ENCODE data around the gene MADCAM1.
"Not testable (repeated sequence)": the region's sequence is repeated elsewhere in the genome, so short reads cannot be mapped to it uniquely, and the experiment has no call there.

Gene MADCAM1

DNA sequence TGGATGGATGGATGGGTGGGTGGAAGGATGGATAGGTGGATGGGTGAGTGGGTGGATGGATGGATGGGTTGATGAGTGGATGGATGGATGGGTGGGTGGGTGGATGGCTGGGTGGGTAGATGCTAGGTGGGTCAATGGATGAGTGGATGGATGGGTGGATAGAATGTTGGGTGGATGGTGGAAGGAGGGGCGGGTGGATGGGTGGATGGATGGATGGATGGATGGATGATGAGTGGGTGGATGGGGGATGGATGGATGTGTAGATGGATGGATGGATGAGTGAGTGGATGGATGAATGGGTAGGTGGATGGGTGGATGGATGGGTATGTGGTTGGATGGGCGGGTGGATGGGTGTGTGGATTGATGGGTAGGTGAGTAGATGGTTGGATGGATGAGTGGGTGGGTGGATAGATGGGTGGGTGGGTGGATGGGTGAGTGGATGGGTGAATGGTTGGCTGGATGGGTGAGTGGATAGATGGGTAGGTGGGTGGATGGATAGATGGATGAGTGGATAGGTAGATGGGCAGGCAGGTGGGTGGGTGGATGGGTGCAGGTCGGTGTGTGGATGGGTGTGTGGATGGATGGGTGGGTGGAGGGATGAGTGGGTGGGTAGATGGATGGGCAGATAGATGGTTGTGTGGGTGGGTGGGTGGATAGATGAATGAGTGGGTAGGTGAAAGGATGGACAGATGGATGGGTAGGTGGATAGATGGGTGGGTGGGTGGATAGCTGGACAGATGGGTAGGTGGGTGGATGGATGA lies 31.1 kb upstream of the MADCAM1 start:
- no peak for DNase-seq

DNA sequence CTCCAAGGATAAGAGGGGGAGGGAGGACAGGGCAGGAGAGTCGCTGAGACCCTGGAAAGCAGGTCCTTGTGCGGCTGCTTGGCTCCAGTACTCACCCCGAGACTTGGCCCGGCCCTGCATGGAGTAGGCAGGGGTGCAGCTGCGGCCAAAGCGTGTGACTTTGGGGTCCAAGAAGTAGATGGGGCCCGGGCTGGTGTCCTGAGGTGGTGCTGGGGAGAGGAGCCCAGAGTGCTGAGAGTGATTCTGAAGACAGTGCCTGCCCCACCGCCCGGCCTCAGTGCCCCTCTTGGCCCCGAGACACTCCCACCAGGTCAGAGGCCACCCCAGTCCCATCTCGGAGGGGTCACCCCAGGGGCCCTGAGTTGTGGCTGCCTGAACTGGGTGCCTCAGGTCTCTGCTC lies 28.7 kb upstream of the MADCAM1 start:
- DNase-seq = no peak

DNA sequence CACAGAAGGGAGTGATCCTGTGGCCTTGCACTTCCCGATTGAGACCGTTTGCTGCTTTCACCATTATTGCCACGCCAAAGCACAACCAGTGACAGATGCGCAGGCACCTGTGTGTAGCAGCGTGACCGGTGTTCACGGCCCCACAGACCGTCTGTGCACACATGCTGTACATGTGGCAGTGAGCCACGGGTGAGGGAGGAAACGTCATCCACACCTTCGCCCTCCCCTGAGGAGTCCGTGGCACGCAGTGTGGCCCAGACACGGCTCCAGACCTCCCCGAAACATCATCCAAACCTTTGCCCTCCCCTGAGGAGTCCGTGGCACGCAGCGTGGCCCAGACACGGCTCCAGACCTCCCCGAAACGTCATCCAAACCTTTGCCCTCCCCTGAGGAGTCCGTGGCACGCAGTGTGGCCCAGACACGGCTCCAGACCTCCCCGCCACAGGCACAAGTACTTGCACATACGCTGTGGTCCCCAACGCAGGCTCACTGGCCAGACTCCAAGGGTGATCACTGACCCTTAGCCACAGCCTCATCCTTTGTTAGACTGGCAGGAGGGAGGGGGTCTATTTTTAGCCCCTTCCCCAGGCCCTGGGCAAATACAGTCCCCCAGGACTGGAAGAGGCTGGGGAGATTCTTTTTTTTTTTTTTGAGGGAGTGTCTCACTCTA lies 27.6 kb upstream of the MADCAM1 start:
- DNase-seq = no peak

DNA sequence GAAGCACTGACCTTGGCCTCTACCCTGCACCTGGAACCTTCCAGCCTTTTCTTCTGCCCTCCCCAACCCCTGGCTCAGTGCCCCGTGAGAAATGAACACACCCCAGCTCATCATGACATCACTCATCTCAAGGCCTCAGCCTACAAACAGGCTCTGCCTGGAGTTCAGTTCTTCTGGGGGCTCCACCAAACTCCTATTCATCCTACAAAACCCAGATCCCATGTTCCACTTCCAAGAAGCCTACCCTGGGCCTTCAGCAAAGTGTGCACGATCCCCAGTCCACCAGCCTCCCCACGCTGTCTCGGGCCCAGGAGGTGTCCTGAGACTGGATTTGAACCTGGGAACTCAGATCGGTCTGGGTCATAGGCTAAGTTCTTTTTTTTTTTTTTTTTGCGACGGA lies 26.5 kb upstream of the MADCAM1 start:
- no peak for DNase-seq

DNA sequence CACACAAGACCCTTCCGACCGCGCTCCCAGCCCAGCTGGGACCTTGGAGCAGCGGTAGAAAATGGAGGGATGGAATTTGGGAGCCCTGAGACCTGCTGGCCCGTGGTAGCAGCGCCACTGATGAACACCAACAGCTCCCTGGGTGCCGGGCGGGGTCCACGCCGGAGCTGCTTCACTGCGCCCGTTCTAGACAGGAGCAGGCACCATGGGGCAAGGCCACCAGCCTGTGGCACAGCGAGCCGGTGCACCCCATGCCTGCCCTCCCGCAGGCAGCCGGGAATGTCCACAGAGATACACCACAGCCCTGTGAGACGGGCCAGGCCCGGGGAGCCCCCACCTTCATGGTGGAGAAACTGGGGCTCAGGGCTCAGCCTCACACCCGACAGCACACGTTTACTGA lies 25.6 kb upstream of the MADCAM1 start:
- DNase-seq = no peak

DNA sequence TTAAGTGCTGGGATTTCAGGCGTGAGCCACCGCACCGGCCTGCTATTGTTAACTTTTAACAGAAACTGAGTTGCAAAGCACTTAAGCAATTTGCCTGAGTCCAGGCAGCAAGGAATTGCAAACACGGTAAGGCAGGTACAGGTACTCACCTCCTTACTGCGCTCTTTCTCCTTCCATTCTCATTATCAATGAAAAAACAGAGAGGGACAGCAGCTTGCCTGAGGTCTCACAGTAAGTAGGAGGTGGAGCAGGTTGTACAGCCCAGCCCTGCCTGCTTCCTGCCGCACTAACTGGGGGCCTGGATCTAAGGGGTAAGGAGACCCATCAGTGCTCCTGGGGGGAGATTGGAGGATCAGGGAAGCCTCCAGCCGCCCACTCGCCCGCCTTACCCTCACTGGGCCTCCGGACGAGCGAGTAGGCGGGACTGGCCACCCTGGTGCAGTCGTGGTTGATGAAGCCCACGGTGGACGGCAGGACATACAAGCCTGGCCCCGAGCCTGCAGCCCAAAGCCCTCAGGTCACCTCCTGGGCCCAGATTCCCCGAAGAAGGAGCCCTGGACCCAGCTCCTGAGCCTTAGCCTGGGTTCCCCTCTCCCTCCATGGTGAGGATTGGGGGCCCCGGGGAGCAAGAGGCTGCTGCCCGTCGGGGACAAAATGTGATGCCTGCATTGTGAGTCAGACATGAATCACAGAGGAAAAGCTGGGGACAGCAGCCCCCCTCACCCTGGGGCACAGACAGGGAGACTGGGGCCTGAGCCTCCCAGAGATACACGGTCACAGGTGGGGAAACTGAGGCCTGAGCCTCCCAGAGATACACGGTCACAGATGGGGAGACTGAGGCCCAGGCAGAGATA lies 24.1 kb upstream of the MADCAM1 start:
- DNase-seq = no peak

DNA sequence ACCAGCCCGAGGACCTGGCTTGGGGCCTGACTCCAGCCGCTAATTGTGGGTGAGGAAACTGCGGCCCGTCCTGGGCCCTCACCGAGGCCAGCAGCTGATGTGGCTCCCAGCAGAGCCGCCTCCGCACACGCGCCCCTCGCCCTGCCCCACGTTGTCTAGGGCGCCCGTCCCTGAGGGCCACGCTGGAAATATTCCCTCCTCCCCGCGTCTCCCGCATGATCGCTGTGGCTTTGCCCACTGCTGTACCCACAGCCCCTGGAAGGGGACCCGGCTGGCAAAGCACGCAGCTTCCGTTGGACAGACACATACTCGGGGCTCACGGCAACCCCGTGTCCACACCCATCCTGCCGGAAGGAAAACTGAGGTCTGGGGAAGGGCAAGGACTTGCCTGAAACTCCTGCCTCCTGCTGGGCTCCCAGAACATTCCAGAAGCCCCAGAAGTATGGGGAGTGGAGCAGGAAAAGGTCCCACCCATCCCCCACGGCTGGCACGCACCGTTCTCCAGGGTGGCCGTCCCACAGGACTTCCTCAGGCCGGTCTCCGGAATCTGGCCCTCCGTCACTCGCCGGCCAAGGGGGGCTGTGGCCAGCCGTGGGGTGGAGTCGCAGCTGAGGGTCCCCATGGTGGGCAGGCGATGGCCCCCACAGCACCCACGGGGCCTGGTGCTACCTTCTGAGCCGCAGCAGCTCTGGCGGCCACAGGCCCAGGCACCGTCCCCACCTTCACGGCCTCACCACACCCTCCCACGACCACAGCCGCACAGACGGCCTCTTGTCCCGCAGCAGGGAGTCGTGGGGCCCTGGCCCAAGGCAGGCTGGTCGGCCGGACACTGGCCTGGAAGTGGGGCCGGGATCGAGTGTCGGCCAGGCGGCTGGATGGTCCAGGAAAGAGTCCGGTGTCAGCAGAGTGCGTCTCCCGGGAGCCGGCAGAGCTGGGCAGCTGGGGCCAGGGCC lies 21.9 kb upstream of the MADCAM1 start:
- DNase-seq = no peak

DNA sequence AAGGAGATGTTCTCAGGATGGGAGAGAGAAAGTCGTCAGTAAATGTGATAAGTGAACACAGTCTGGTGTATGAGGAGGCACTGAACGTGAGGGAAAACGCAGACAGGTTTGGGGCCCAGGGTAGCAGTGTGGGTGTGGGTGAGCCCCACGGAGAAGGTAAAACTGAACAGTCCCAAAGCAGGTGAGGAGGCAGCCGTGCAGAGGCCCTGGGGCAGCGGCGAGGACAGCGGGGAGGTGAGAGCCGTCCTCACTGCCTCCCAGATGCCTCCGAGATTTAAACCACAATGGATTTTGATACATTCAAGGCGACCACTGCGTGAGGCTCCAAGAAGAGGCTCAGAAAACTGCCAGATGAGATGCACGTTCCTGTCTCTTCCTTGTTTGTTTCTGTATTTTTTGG lies 20.9 kb upstream of the MADCAM1 start:
- no peak for DNase-seq

DNA sequence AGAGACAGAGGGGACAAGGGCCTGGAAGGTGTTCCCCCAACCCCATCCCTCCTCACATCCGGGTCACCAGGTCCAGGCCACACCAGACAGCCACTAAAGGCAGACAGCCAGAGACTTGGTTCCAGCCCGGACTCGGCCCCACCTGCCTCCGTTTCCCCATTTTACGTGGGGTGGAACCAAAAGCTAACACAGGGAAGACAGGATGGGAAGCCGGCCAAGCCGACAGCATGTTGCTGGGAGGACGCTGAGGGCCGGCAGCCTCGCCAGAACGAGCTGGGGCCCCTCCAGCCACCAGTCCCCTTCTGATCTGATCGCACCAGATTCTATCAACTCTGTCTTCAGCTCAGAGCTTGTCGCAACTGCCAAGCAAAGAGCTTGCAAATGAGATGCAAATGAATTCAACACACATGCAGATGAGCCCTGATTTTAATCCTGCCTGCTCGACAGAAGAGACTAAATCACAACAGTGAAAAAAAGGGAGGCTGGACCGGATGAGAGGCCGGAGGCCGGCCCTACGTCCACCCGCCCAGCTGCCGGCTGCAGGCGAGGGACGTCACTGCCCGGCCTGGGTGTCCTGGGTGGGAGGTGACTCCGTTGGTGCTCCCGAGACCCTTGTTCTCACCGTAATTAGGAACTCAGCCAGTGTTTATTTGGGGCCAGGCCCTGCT lies 17.9 kb upstream of the MADCAM1 start:
- no peak for DNase-seq

DNA sequence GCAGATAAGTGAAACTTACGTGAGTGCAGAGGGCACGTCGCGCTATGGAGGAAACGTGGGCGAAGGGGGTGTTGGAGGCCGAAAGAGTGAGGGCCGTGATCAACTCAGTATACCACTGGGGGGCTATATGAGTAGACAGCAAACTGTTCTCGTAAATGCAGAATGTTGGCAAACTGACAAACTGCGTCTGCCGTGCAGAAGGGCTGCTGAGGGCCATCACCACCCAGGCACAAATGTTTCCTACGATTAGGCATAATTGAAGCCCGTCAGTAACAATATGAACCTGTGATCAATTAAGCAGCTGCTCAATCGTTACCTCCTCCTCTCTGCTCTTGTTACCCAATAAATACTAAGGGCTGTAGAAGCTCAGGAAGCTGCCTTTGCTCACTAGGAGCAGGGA lies 17.3 kb upstream of the MADCAM1 start:
- DNase-seq = no peak

DNA sequence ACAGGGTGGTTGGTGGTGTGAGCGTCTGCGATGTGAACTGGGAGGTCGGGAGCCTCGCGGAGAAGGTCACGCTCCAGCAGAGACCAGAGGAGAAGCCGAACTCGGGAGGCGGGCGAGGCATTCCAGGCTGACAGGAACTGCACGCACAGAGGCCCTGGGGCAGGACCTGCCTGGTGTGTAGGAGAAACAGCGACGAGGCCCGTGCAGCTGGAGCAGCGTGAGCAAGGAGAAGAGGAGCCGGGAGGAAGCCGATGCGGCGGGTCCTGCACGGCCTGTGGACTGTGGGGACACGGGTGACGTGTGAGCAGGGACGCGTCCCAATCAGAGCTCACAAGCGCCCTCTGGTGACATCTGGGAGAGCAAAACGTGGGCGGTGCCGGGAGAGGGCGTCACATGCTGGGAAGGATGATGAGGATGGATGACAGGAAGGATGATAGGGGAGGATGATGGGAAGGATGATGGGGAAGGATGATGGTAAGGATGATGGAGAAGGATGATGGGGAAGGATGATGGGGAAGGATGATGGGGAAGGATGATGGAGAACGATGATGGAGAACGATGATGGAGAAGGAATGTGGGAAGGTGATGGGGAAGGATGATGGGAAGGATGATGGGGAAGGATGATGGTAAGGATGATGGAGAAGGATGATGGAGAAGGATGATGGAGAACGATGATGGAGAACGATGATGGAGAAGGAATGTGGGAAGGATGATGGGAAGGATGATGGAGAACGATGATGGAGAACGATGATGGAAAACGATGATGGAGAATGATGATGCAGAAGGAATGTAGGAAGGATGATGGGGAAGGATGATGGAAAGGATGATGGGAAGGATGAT lies 16.1 kb upstream of the MADCAM1 start:
- DNase-seq = peak; percentile 16 to 37

DNA sequence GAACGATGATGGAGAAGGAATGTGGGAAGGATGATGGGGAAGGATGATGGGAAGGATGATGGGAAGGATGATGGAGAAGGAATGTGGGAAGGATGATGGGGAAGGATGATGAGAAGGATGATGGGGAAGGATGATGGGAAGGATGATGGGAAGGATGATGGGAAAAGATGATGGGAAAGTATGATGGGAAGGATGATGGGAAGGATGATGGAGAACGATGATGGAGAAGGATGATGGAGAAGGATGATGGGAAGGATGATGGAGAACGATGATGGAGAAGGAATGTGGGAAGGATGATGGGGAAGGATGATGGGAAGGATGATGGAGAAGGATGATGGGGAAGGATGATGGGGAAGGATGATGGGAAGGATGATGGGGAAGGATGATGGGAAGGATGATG lies 15.2 kb upstream of the MADCAM1 start:
- not testable (repeated sequence) for DNase-seq

DNA sequence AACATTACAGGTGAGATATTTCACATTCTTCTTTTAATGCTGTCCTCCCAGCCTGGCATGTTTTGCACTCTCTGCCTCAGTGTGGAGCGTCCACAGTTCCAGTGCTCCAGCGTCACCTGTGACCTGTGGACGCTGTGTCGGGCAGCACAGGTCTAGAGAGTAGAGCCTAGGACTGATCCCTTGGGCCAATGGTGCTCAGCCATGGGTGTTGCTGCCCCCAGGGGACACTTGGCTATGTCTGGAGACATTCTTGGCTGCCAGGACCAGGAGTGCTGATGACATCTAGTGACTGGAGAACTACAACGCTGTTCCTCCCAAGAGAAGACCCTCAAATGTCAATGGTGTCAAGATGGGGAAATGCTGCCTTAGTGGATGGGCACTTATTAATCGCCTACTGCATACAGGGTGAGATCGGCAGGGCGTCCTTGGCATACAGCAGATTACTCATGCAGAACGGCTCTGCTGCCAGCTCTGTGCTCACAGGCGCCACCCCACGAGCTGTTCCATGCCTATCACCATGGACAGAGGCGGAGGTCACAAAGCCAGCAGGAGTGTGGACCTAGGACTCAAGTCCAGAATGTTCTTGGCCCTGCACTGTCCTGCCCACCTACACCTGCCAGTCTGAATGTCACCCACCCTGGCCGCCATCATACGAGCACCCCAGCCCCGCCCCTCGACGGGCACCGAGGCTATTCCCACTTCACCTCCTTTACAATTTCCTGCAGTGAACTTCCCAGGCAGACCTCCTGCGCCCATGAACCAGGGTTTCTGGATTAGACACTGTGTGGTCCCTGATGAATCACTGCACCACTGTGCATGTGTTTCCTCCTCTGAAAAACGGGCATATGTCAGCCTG lies 13.9 kb upstream of the MADCAM1 start:
- no peak for DNase-seq

DNA sequence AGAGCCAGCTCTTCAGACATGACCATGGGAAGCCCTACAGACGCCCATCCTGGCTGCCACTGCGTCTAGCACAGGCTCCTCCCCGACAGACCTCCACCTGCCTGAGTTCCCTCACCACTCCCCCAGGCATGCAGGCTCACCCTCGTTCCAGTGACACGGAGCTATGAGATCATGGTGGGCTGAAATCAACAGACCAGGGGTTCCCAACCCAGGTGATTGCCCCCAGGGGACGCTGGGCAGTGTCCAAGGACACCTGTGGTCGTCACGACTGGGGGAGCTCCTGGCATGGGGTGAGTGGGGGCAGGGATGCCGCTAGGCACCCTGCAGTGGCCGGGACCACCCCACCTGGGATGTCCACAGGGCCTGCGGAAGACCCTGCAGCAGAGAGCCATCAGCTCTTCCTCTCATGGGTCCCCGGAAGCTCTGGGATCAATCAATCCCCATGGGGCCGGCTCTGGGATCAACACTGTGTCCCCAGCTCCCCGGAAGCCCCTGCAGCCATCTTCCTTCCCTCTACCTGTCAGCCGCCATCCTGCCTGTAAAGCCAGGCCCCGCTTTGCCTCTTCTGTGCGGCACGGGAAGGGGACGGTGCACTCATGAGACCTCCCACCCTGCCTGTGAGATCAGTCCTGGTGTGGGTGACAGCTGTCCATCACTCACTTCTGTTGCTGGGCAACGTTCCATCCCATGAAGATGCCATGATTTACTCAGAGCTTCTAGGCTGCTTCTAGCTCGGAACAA lies 12.8 kb upstream of the MADCAM1 start:
- no peak for DNase-seq

DNA sequence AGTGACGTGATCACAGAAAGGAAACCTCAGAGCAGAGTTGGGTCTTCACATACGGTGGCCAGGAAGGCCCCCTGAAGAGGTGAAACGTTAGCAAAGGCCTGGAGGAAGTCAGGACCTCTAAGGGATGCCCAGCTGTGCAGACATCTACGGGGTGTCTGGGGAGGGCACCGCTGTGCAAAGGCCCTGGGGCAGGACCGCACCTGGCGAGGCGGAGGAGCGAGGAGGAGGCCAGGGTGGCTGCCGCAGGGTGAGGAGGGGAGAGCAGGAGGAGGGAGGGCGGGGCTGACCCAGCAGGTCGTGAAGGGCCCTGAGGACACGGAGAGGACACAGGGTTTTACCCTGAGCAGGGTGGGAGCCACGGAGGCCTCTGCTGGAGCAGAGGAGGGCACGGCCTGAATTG lies 11.8 kb upstream of the MADCAM1 start:
- DNase-seq = no peak

DNA sequence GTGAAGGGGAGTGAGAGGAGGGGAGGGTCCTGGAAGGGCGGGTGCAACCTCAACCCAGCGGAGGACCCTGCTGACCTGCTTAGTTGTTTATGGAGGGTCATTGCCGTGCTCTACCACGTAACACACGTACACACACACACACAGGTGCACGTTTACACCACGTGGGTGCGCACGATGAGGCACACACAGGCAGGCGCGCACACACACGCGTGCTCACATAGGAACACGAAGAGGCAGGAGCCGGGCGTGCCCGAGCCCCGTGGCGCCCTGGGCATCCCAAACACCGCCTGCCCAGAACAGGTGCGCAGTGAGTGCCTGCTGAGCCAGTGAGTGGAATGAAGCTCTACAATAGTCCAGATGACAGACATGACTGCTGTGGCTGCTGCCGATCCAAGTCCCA lies 11.2 kb upstream of the MADCAM1 start:
- DNase-seq = no peak

DNA sequence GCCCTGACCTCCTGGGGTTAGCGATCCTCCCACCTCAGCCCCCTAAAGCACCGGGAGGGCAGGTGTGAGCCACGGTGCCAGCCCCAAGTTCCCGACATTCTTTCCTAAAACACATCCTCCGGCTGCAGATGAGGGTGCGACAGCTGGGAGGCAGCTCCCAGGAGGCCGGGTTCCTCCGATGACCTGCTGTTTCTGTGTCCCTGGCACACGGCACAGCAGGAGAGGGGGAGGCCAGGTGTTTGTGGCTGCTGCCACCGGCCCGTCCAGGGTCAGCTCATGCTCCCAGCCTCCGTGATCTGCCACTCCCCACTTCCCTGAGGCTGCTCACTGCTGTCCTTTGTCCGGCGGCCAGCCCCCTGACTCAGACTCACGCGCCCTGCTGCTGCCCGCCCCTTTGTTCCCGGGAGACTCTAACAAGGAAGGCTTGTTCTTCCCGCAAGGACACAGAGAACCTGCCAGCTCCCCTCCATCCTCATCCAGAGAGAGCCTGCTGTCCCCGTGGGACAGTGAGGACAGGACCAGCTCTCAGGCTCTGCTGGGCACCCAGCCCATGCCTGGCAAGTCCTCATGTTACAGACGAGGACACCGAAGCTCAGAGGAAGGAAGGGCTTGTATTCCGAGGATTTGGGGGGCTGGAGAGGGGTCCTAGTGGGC lies 10.6 kb upstream of the MADCAM1 start:
- DNase-seq = no peak

DNA sequence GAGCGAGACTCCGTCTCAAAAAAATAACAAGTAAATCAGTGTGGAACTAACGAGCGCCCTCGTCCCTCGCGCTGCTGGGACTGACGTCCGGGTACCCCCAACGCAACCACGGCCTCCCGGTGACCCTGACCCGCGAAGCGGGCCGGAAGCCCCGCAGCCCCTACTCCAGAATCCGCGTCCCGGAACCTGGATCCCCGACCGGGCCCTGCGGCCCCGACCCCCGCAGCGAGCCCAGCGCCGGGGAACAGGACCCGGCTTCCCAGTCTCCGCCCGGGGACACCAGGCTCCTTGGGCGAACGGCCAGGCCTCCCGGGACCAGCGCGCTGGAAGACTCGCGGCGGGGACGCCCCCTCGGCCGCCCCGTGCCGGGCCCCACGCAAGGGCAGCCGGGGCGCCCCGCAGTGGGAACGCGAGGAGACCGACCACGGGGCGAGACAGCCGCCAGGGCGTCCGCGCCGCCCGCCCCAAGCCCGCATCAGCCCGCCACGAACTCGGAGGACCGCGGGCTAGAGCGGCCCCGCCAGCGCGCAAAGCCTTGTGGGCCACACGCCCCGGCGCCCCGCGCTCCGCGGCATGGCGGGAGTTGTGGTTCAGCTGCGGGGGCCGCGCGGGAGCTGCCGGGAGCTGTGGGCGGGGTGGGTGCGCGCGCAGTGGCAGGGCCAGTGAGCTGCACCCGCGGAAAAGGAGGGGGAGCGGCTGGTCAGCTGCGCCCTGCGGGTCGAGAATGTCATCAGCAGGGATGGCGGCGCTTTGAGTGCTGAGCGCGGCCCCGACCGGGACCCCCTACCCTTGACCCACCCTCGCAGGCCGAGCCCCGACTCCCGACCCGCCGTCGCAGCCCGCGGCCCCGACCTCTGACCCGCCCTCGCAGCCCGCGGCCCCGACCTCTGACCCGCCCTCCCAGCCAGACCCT lies 7.5 kb upstream of the MADCAM1 start:
- DNase-seq = peak; percentile 78 to 84
